ENCODE results near the gene TRPM1. TPM values are rescaled to one million over a fixed set of nuclear protein-coding genes. Genes with fewer than 3 reads are reported as not detected.

The TRPM1 gene
- total and polyA plus RNA-seq, 9 donors: 0.12 TPM; not detected in 8

DNA sequence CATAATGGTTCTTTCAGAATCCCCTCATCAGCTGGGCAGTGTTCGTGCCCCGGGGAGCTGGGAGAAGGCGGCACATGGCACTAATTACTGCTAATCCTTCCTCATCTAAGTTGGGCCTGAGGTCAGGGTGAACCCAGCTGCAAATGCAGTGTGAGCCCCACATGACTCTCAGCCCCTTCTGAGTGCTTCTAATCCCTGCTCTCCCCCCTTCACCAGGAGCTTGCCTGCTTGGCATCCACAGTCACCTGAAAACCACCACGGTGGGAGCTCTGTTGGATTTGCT, 455 bp upstream of the TRPM1 start:
- DNase-seq: no peak
- Histone ChIP-seq H3K9me3 (no peaks in the 10 kb centered on the region), H3K27me3 (no peaks in the 10 kb centered on the region), H3K4me1 (ENCODE audit: insufficient read depth) (no peaks in the 10 kb centered on the region), H3K27ac (no peak overlapping the region), H3K36me3 (no peaks in the 10 kb centered on the region), H3K4me3 (no peak overlapping the region)
- no peak for TF ChIP-seq POLR2A (IDR thresholded peaks at IDR 0.05)
- no peak for TF ChIP-seq EP300 (IDR thresholded peaks at IDR 0.05)
- TF ChIP-seq, protein P1, sequence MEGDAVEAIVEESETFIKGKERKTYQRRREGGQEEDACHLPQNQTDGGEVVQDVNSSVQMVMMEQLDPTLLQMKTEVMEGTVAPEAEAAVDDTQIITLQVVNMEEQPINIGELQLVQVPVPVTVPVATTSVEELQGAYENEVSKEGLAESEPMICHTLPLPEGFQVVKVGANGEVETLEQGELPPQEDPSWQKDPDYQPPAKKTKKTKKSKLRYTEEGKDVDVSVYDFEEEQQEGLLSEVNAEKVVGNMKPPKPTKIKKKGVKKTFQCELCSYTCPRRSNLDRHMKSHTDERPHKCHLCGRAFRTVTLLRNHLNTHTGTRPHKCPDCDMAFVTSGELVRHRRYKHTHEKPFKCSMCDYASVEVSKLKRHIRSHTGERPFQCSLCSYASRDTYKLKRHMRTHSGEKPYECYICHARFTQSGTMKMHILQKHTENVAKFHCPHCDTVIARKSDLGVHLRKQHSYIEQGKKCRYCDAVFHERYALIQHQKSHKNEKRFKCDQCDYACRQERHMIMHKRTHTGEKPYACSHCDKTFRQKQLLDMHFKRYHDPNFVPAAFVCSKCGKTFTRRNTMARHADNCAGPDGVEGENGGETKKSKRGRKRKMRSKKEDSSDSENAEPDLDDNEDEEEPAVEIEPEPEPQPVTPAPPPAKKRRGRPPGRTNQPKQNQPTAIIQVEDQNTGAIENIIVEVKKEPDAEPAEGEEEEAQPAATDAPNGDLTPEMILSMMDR (IDR thresholded peaks at IDR 0.05): no peak
- WGBS, 3 donors: 66 to 73% (median 72%) methylated on average over 4 of the region's 4 CpGs
- intact Hi-C loops (cut with DNase I): no loop called here

DNA sequence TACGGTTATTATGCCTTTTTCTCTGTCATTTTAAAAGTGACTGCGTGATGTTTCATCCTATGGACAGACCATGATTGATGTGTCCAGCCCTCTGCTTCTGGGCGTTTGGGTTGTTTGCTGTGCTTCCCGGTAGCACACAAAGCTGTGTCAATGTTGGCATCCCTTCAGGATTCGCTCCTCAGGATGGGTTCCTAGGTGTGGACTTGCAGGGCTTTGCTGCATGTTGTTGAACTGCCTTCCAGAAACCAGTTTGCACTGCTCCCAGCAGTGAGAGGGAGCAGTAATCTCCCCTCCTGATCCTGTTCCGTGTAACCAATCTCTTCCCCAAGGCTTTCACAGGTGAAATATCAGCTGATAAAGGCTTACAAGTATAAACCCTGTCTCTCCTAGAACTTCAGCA, 787 bp downstream of the TRPM1 start:
- intact Hi-C loops (cut with DNase I): no loop called here
- WGBS, 3 donors: 79 to 89% (median 86%) methylated on average over 6 of the region's 6 CpGs
- H3K9me3 ChIP-seq: no peaks in the 10 kb centered on the region
- TF ChIP-seq POLR2A (IDR thresholded peaks at IDR 0.05): no peak
- TF ChIP-seq, protein P1 (IDR thresholded peaks at IDR 0.05): no peak
- TF ChIP-seq EP300 (IDR thresholded peaks at IDR 0.05): no peak
- no peak overlapping the region for H3K4me3 ChIP-seq
- H3K4me1 ChIP-seq (ENCODE audit: insufficient read depth): no peaks in the 10 kb centered on the region
- H3K36me3 ChIP-seq: no peaks in the 10 kb centered on the region
- H3K27ac ChIP-seq: no peak overlapping the region
- DNase-seq: no peak
- no peaks in the 10 kb centered on the region for H3K27me3 ChIP-seq

DNA sequence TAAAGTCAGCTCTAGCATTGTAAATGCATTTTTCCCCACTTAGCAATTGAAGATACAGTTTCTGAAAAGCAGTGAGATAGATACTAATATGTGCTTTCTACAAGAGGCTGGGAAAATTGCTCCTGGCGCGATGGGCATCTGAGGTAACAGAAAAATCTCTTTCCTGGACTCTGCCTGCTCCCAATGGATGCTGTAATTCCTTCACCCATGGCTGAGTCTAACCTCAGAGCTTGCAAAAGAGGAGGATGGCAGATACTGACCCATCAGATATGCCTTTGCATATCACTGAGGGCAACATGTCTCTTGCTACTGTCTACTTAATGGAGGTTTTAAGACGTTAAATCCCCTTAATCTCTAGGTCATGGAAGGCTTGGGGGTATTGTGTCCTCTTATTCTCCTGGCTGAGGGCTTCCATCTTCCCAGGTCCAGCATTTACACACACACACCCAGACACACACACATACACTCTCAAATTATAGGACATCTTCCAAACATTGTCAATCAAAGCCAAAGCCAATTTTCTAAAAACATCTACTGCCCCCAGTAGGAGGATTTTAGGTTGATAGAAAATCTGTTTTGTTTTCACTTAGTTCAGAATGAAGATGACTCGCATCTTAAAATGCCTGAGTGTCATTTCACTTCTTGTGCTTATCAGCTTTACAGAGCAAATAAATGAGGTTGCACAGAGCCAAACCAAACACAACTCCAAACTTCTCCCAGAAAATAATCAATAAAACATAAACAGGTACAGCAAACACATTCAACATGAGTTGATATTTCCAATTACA, 2.4 kb downstream of the TRPM1 start:
- no peak for DNase-seq
- intact Hi-C loops (cut with DNase I): no loop called here
- Histone ChIP-seq H3K4me1 (ENCODE audit: insufficient read depth) (no peaks in the 10 kb centered on the region), H3K4me3 (no peak overlapping the region), H3K27me3 (no peaks in the 10 kb centered on the region), H3K36me3 (no peaks in the 10 kb centered on the region), H3K27ac (no peak overlapping the region), H3K9me3 (no peaks in the 10 kb centered on the region)
- 51 to 57% (median 56%) methylated on average over 4 of the region's 4 CpGs for WGBS, 3 donors
- TF ChIP-seq POLR2A (IDR thresholded peaks at IDR 0.05) (no peak), EP300 (IDR thresholded peaks at IDR 0.05) (no peak)
- TF ChIP-seq, protein P1 (IDR thresholded peaks at IDR 0.05): no peak

DNA sequence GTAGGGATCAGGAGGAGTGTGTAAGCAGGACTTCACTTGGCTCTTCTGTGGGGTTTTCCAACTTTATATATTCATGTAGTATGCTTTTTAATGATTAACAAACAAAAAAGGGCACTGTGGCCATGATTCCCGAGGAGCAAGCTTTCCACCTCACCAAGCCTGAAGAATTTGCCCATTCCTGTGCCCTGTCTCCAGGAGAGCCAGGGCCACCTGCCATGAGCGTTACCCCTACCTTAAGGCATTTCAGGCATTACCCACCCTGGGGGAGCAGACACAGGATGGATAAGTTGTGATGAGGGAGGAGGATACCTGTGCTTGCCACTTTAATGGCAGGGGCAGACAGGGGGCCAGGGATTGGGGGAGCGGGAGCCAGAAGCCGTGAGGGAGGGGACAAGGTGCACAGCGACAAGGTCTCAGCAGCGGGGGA, 3.0 kb downstream of the TRPM1 start:
- intact Hi-C loops (cut with DNase I): no loop called here
- no peak for DNase-seq
- no peaks in the 10 kb centered on the region for H3K27me3 ChIP-seq
- H3K36me3 ChIP-seq: no peaks in the 10 kb centered on the region
- no peak overlapping the region for H3K4me3 ChIP-seq
- H3K27ac ChIP-seq: no peak overlapping the region
- no peaks in the 10 kb centered on the region for H3K9me3 ChIP-seq
- 53 to 57% (median 56%) methylated on average over 6 of the region's 6 CpGs for WGBS, 3 donors
- TF ChIP-seq EP300 (IDR thresholded peaks at IDR 0.05) (no peak), POLR2A (IDR thresholded peaks at IDR 0.05) (no peak)
- TF ChIP-seq, protein P1 (IDR thresholded peaks at IDR 0.05): no peak
- H3K4me1 ChIP-seq (ENCODE audit: insufficient read depth): no peaks in the 10 kb centered on the region
